Kidney glomerular epithelial cell (primary cell): Measurements from ENCODE around the gene DEXI.
"Not testable (repeated sequence)": the region's sequence is repeated elsewhere in the genome, so short reads cannot be mapped to it uniquely, and the experiment has no call there.

Source experiments
- DNase-seq: peaks from one replicate; lab custom pipeline; 2025; lab: John Stamatoyannopoulos, UW

Gene DEXI

GRCh38 chr16:10968498-10968897, 26.2 kb upstream of the DEXI start:
- DNase-seq: no peak

- no peak for DNase-seq
Observed at GRCh38 chr16:10967986-10968385, 25.7 kb upstream of the DEXI start.

GRCh38 chr16:10966559-10966958, 24.3 kb upstream of the DEXI start:
- not testable (repeated sequence) for DNase-seq

GRCh38 chr16:10966129-10966528, 23.9 kb upstream of the DEXI start:
- no peak for DNase-seq

- DNase-seq: no peak
Observed at GRCh38 chr16:10965440-10966061, 23.3 kb upstream of the DEXI start.

GRCh38 chr16:10964891-10965326, 22.6 kb upstream of the DEXI start:
- DNase-seq: no peak

GRCh38 chr16:10964039-10964890, 22.0 kb upstream of the DEXI start:
- DNase-seq: peak; percentile 64

GRCh38 chr16:10961231-10961630, 19.0 kb upstream of the DEXI start:
- DNase-seq: peak; percentile 30

GRCh38 chr16:10959161-10959560, 16.9 kb upstream of the DEXI start:
- no peak for DNase-seq

- DNase-seq: no peak
Observed at GRCh38 chr16:10957771-10958482, 15.7 kb upstream of the DEXI start.

- no peak for DNase-seq
Observed at GRCh38 chr16:10954903-10955302, 12.6 kb upstream of the DEXI start.

GRCh38 chr16:10951026-10951425, 8.8 kb upstream of the DEXI start:
- DNase-seq: no peak

- DNase-seq: no peak
Observed at GRCh38 chr16:10950393-10950792, 8.1 kb upstream of the DEXI start.

GRCh38 chr16:10949424-10949970, 7.2 kb upstream of the DEXI start:
- no peak for DNase-seq

GRCh38 chr16:10947211-10947787, 5.0 kb upstream of the DEXI start:
- DNase-seq: no peak

- peak; percentile 40 for DNase-seq
Observed at GRCh38 chr16:10946308-10946707, 4.0 kb upstream of the DEXI start.

GRCh38 chr16:10945065-10945787, 3.0 kb upstream of the DEXI start:
- DNase-seq: peak; percentile 10

GRCh38 chr16:10944249-10945064, 2.2 kb upstream of the DEXI start, which contains the start of gene CLEC16A:
Gene CLEC16A, plus strand, starts transcription at chr16:10944564. Its CDS starts 154 bp downstream, at chr16:10944718.
- DNase-seq: peak; percentile 88

- peak; percentile 26 for DNase-seq
Observed at GRCh38 chr16:10943064-10943353, 741 bp upstream of the DEXI start.

GRCh38 chr16:10941935-10942351, 325 bp downstream of the DEXI start:
- not testable (repeated sequence) for DNase-seq
